K562 (cell line): ENCODE results near the gene TBC1D20. TPM values are rescaled to one million over a fixed set of nuclear protein-coding genes. Genes with fewer than 3 reads are reported as not detected.

Source experiments
- ATAC-seq: fragments of 200-7000 bp; cut with Tn5 transposase; 3 replicates; pipeline ENCODE4 v1.9.1; 2020; ENCODE audit warnings: moderate library complexity
- BruUV-seq: library from RNA; stranded (reverse); fragments of 400-500 nt; replicated peaks from 2 replicates; lab custom pipeline; 2021; lab: Mats Ljungman, UMichigan
- CTCF ChIA-PET: fragments of 300-600 bp; formaldehyde crosslinking; extraction: SDS; loops from one replicate; lab custom pipeline; 2021; ENCODE audit warnings: low intra/inter-chr PET ratio; lab: Yijun Ruan, JAX
- POLR2A ChIA-PET: fragments of 300-600, 350-650 bp; sonication (Branson Sonifier 250); formaldehyde crosslinking; extraction: SDS; loops from one replicate; lab custom pipeline; 2021; ENCODE audit warnings: antibody characterized with exemption, inconsistent platforms; lab: Yijun Ruan, JAX
- DNase-seq, 4 experiments: peaks; one replicate each; pipeline versions ENCODE4 v3.0.0 to v3.0.0-alpha.2; 2011 to 2018; ENCODE audit warnings: low spot score in 3 of 4, mixed read lengths in 3 of 4; ENCODE audit errors: extremely low read depth in 1 of 4
- FAIRE-seq: peaks from 2 replicates; lab custom pipeline; 2011; peaks lifted over from hg19 to GRCh38; lab: Jason Lieb, UNC
- H2AFZ ChIP-seq: 2 replicates; pipeline ENCODE4 v1.6.0; 2011; ENCODE audit warnings: low read depth, low read length, control low read depth, inconsistent platforms
- H3K27ac ChIP-seq: fragments of 200-600 bp; 3 replicates; pipeline ENCODE4 v1.8.0; 2011; ENCODE audit warnings: low read depth, mild to moderate bottlenecking, control low read depth, inconsistent platforms, low read length, moderate library complexity, mixed read lengths; ENCODE audit errors: extremely low read depth
- H3K27me3 ChIP-seq, 2 experiments: fragments of 300-600 bp in 1 of 2; 2 replicates in 1 of 2; 3 replicates in 1 of 2; pipeline versions ENCODE4 v1.6.0 to v1.8.0; 2011; ENCODE audit warnings: inconsistent platforms in 2 of 2, low read length in 2 of 2, mild to moderate bottlenecking in 1 of 2, mixed read lengths in 1 of 2, moderate library complexity in 1 of 2; ENCODE audit not compliant: control insufficient read depth in 2 of 2, insufficient read depth in 2 of 2
- H3K36me3 ChIP-seq: fragments of 300-600 bp; 3 replicates; pipeline ENCODE4 v1.8.0; 2011; ENCODE audit warnings: mild to moderate bottlenecking, low read length, inconsistent platforms; ENCODE audit not compliant: control insufficient read depth, insufficient read depth
- H3K4me1 ChIP-seq, 2 experiments: fragments of 200-600 bp in 1 of 2; replicated peaks in 1 of 2; 2 replicates in 1 of 2; 3 replicates in 1 of 2; pipeline versions ENCODE4 v1.5.1 to v1.8.0; 2011; ENCODE audit warnings: inconsistent platforms in 2 of 2, low read length in 2 of 2, mild to moderate bottlenecking in 1 of 2, mixed read lengths in 1 of 2, moderate library complexity in 1 of 2; ENCODE audit not compliant: control insufficient read depth in 2 of 2, insufficient read depth in 2 of 2
- H3K4me2 ChIP-seq: 2 replicates; pipeline ENCODE4 v1.6.1; 2011; ENCODE audit warnings: low read length, control low read depth, inconsistent platforms, mixed read lengths; ENCODE audit not compliant: insufficient read depth
- H3K4me3 ChIP-seq: fragments of 200-600 bp; sonication (generic), shearing (Covaris generic); 2 replicates; pipeline ENCODE4 v1.5.1; 2016; ENCODE audit warnings: control low read depth, inconsistent platforms
- H3K79me2 ChIP-seq: fragments of 200-600 bp; 3 replicates; pipeline ENCODE4 v1.8.0; 2011; ENCODE audit warnings: low read length, inconsistent platforms; ENCODE audit not compliant: control insufficient read depth, insufficient read depth
- H3K9ac ChIP-seq, 2 experiments: 2 replicates each; pipeline versions ENCODE4 v1.6.0 to v1.6.1; 2011; ENCODE audit warnings: low read depth in 2 of 2, low read length in 2 of 2, control low read depth in 1 of 2, inconsistent platforms in 1 of 2, mild to moderate bottlenecking in 1 of 2, mixed read lengths in 1 of 2; ENCODE audit not compliant: insufficient read depth in 1 of 2
- H3K9me1 ChIP-seq: one replicate; pipeline ENCODE4 v1.6.0; 2011; ENCODE audit warnings: inconsistent platforms, mild to moderate bottlenecking, low read length, moderate library complexity; ENCODE audit not compliant: control insufficient read depth, insufficient read depth
- H3K9me3 ChIP-seq: replicated peaks from 2 replicates; pipeline ENCODE4 v1.5.1; 2011; ENCODE audit warnings: low read depth, low read length, inconsistent platforms; ENCODE audit not compliant: control insufficient read depth, insufficient read depth
- H4K20me1 ChIP-seq: replicated peaks from 2 replicates; pipeline ENCODE4 v1.6.1; 2011; ENCODE audit warnings: low read length, inconsistent platforms, mixed read lengths; ENCODE audit not compliant: control insufficient read depth, insufficient read depth
- EGR1 ChIP-seq: fragments of 450-650 bp; conservative IDR thresholded peaks from 2 replicates; pipeline ENCODE4 v1.6.1; 2017; ENCODE audit warnings: mild to moderate bottlenecking
- LCOR ChIP-seq: sonication (generic); formaldehyde crosslinking; IDR thresholded peaks from 2 replicates; pipeline ENCODE4 v1.8.0; 2022; ENCODE audit warnings: mild to moderate bottlenecking, missing genetic modification reagents
- MEIS2 ChIP-seq: fragments of 450-650 bp; IDR thresholded peaks from 2 replicates; pipeline ENCODE4 v1.6.1; 2014; ENCODE audit warnings: mild to moderate bottlenecking; ENCODE audit not compliant: partially characterized antibody
- ZNF395 ChIP-seq: fragments of 200-800 bp; sonication (Bioruptor generic); IDR thresholded peaks from 2 replicates; pipeline ENCODE4 v1.6.1; 2017; ENCODE audit warnings: missing genetic modification characterization, missing compliant biosample characterization
- ZNF644 ChIP-seq: fragments of 200-800 bp; sonication (Bioruptor generic); IDR thresholded peaks from 2 replicates; pipeline ENCODE4 v1.6.1; 2016; ENCODE audit warnings: low read depth, missing genetic modification characterization, missing compliant biosample characterization
- ZNF740 ChIP-seq, 3 experiments: fragments of 200-800 bp in 1 of 3; sonication (Bioruptor generic) in 1 of 3; sonication (generic) in 1 of 3; formaldehyde crosslinking in 1 of 3; IDR thresholded peaks; 2 replicates each; pipeline versions ENCODE4 v1.6.1 to v1.8.0; 2016 to 2022; ENCODE audit warnings: mild to moderate bottlenecking in 2 of 3, missing compliant biosample characterization in 2 of 3, missing genetic modification characterization in 2 of 3, missing genetic modification reagents in 1 of 3
- WGBS: fragments of 100-300 bp; shearing (Covaris generic); methylation state at CpG from one replicate; pipeline ENCODE4 v1.1.6; 2016; ENCODE audit warnings: low coverage, mixed read lengths; ENCODE audit not compliant: insufficient coverage; ENCODE audit errors: missing lambda C conversion rate; 5-methylcytosine and 5-hydroxymethylcytosine counted together
- in situ Hi-C: fragments of 300-500 bp; cut with MboI; formaldehyde crosslinking; loops from 4 replicates; pipeline ENCODE4 v1.15.0; 2018; ENCODE audit warnings: inconsistent platforms, mixed read lengths
- intact Hi-C: fragments of 100-400 bp; cut with micrococcal nuclease; formaldehyde crosslinking; loops from 2 replicates; pipeline ENCODE4 v1.14.2; 2022
- polyA plus RNA-seq, 8 experiments: library from polyadenylated mRNA; depleted of rRNA in 4 of 8; stranded (reverse) in 5 of 8; unstranded in 3 of 8; fragments of >200 nt; fragmentation: Nextera tagmentation in 2 of 8; fragmentation: Illumina TruSeq in 1 of 8; extraction: Ambion mirVana in 2 of 8; extraction: Trizol in 1 of 8; gene quantifications; 2 replicates each; pipeline versions ENCODE4 v1.2.1 to v1.2.3, GENCODE V29; 2011 to 2014; ENCODE audit warnings: inconsistent platforms in 1 of 8, missing spikeins in 1 of 8
- total RNA-seq, 7 experiments: library from RNA; depleted of rRNA in 6 of 7; stranded (reverse); fragments of >200 nt in 6 of 7; fragmentation: Illumina TruSeq in 2 of 7; extraction: Trizol in 2 of 7; gene quantifications; 2 replicates each; pipeline versions ENCODE4 v1.2.1 to v1.2.3, GENCODE V29; 2011 to 2021; ENCODE audit warnings: low replicate concordance in 1 of 7
- TF ChIP-seq, protein P1 (sequence below): sonication (generic); formaldehyde crosslinking; IDR thresholded peaks from 2 replicates; pipeline ENCODE4 v1.8.0; 2022; ENCODE audit warnings: mild to moderate bottlenecking, missing genetic modification reagents
- TF ChIP-seq, protein P2 (sequence below), 3 experiments: fragments of 200-800 bp in 1 of 3; fragments of 250-450 bp in 1 of 3; fragments of 450-650 bp in 1 of 3; sonication (Bioruptor Pico) in 1 of 3; sonication (Bioruptor generic) in 1 of 3; formaldehyde crosslinking in 1 of 3; IDR thresholded peaks; 2 replicates each; pipeline versions ENCODE4 v1.6.1 to v1.8.0; 2016 to 2022; ENCODE audit warnings: mild to moderate bottlenecking in 2 of 3, missing genetic modification characterization in 2 of 3, missing compliant biosample characterization in 1 of 3, moderate library complexity in 1 of 3

The TBC1D20 gene
- total and polyA plus RNA-seq, 9 of the 15 experiments (the other 6 are each of a cell fraction or from before 2014, with no cell fraction given), result 7.0 to 25.3 (median 15.1) TPM

DNA sequence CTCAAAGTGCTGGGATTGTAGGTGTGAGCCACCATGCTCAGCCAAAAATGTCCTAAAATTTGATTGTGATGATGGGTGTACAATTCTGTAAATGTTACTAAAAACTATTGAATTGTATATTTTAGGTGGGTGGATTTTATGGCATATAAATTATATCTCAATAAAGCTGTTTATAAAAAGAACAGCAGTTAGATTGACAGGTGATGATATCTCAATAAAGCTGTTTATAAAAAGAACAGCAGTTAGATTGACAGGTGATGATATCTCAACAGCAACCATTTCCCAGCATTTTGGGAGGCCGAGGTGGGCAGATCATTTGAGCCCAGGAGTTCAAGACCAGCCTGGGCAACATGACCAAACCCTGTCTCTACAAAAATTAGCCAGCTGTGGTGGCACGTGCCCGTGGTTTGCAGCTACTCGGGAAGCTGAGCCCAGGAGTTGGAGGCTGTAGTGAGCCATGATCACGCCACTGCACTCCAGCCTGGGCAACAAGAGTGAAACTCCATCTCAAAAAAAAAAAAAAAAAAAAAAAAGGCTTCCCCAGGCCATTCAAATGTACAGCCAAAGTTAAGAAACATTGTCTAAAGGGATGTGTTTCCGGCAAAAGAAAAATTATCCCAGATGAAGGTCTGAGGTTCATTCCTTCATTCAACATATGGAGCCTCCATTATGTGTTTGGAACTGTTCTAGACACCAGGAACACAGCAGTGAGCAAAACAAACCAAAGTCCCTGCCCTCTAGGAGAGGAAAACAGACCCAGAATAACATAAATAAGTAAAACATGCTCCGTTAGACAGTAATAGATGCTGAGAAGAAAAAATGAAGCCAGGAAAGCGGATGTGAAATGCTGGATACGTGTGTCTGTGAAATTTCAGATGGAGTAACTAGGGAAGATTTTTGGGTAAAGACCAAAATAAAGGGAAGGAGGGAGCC is 55.9 kb downstream of the TBC1D20 start:
- peak overlapping the region; percentile 90 for H3K4me2 ChIP-seq
- H3K9me1 ChIP-seq, result no peaks in the 10 kb centered on the region
- H3K79me2 ChIP-seq, result peaks cover 26% of the 10 kb centered on the region
- ChIA-PET POLR2A (interaction anchor here (0.6 to 1.4 kb wide), 10 partner anchors 8 to 34 kb away, joined by 3 to 15 read pairs (median 4); partner anchors contain the start of gene TRIB3), CTCF (interaction anchor here (1.2 kb wide), 1 partner anchor 57 kb away, joined by 3 read pairs; no protein-coding TSS in a partner anchor)
- WGBS, result 55% methylated on average over 9 of the region's 9 CpGs
- in situ Hi-C loops, result no loop called here
- H3K4me3 ChIP-seq, result peak overlapping the region; percentile 52; the same call in 1 of the 2 replicates
- DNase-seq (no peak), FAIRE-seq (peak; percentile 59), ATAC-seq (no peak)
- BruUV-seq, result no TSS peak
- no peaks in the 10 kb centered on the region for H3K27me3 ChIP-seq
- peaks cover 5% of the 10 kb centered on the region for H3K9me3 ChIP-seq
- peaks cover 17 to 24% of the 10 kb centered on the region in 2 experiments; a peak in 4 of 5 replicates for H3K4me1 ChIP-seq
- H4K20me1 ChIP-seq, result no peaks in the 10 kb centered on the region
- H3K27ac ChIP-seq, result peak overlapping the region; percentile 88; the same call in 2 of the 3 replicates
- peaks cover 17% of the 10 kb centered on the region; the same call in 2 of the 3 replicates for H3K36me3 ChIP-seq
- intact Hi-C loops, result no loop called here
- peak overlapping the region; percentile 77 to 94; a peak in 3 of 4 replicates for H3K9ac ChIP-seq
- H2AFZ ChIP-seq, result peak overlapping the region; percentile 87
- TF ChIP-seq ZNF644 (peak; percentile 43; the same call in 1 of the 2 replicates), ZNF395 (CRISPR knock-in tag) (0 out of 2 replicates have a peak, but pooled peaks have one; percentile 35), ZNF740 (CRISPR knock-in tag; IDR thresholded peaks at IDR 0.05) (no peak), ZNF740 (tag; IDR thresholded peaks at IDR 0.05) (peak in 1 of 2 experiments; percentile 10; a peak in 1 of 4 replicates), EGR1 (0 out of 2 replicates have a peak, but pooled peaks have one; percentile 7), LCOR (0 out of 2 replicates have a peak, but pooled peaks have one; percentile 42), MEIS2 (peak; percentile 71)
- TF ChIP-seq, protein P1, sequence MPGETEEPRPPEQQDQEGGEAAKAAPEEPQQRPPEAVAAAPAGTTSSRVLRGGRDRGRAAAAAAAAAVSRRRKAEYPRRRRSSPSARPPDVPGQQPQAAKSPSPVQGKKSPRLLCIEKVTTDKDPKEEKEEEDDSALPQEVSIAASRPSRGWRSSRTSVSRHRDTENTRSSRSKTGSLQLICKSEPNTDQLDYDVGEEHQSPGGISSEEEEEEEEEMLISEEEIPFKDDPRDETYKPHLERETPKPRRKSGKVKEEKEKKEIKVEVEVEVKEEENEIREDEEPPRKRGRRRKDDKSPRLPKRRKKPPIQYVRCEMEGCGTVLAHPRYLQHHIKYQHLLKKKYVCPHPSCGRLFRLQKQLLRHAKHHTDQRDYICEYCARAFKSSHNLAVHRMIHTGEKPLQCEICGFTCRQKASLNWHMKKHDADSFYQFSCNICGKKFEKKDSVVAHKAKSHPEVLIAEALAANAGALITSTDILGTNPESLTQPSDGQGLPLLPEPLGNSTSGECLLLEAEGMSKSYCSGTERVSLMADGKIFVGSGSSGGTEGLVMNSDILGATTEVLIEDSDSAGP, result no peak
- TF ChIP-seq, protein P2, sequence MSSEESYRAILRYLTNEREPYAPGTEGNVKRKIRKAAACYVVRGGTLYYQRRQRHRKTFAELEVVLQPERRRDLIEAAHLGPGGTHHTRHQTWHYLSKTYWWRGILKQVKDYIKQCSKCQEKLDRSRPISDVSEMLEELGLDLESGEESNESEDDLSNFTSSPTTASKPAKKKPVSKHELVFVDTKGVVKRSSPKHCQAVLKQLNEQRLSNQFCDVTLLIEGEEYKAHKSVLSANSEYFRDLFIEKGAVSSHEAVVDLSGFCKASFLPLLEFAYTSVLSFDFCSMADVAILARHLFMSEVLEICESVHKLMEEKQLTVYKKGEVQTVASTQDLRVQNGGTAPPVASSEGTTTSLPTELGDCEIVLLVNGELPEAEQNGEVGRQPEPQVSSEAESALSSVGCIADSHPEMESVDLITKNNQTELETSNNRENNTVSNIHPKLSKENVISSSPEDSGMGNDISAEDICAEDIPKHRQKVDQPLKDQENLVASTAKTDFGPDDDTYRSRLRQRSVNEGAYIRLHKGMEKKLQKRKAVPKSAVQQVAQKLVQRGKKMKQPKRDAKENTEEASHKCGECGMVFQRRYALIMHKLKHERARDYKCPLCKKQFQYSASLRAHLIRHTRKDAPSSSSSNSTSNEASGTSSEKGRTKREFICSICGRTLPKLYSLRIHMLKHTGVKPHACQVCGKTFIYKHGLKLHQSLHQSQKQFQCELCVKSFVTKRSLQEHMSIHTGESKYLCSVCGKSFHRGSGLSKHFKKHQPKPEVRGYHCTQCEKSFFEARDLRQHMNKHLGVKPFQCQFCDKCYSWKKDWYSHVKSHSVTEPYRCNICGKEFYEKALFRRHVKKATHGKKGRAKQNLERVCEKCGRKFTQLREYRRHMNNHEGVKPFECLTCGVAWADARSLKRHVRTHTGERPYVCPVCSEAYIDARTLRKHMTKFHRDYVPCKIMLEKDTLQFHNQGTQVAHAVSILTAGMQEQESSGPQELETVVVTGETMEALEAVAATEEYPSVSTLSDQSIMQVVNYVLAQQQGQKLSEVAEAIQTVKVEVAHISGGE (CRISPR knock-in tag; IDR thresholded peaks at IDR 0.05), result no peak
